PC-9 (cell line): ENCODE measurements around the gene FLT3.

Experiments
- EZH2 ChIP-seq: fragments of 200-600 bp; sonication (generic); IDR thresholded peaks from 2 replicates; pipeline ENCODE4 v1.8.0; 2017; ENCODE audit warnings: antibody characterized with exemption, low read depth
- TF ChIP-seq, protein P1 (sequence below): fragments of 200-600 bp; sonication (generic); conservative IDR thresholded peaks from 2 replicates; pipeline ENCODE4 v1.6.1; 2017; ENCODE audit warnings: mixed run types, antibody characterized with exemption, mild to moderate bottlenecking, moderate library complexity

DNA sequence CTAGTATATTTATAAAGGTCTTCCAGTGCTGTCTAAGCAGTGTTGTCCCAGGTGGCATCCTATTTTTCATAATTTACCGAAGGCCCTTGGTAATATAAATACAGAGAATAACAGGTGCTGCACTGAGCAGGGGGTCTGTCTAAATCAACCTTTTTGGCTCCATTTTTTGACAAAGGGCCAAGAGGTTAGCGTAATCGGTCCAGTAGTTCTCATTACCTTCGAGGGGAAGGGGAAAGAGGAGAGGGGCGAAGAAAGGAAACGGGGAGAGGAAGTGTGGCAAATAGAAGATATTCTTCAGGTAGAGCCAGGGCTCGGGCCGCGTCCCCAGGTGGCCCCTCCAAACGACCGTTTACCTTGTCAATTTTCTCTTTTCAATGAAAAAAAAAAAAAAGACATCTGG, 37.2 kb upstream of the FLT3 start:
- TF ChIP-seq, protein P1, sequence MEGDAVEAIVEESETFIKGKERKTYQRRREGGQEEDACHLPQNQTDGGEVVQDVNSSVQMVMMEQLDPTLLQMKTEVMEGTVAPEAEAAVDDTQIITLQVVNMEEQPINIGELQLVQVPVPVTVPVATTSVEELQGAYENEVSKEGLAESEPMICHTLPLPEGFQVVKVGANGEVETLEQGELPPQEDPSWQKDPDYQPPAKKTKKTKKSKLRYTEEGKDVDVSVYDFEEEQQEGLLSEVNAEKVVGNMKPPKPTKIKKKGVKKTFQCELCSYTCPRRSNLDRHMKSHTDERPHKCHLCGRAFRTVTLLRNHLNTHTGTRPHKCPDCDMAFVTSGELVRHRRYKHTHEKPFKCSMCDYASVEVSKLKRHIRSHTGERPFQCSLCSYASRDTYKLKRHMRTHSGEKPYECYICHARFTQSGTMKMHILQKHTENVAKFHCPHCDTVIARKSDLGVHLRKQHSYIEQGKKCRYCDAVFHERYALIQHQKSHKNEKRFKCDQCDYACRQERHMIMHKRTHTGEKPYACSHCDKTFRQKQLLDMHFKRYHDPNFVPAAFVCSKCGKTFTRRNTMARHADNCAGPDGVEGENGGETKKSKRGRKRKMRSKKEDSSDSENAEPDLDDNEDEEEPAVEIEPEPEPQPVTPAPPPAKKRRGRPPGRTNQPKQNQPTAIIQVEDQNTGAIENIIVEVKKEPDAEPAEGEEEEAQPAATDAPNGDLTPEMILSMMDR = no peak
- TF ChIP-seq EZH2 = no peak
